ENCODE data around the gene H2AZ1. TPM values are rescaled to one million over a fixed set of nuclear protein-coding genes. Genes with fewer than 3 reads are reported as not detected.

H2AZ1 gene
- total RNA-seq, 1 experiment from 2014 or later = 457 TPM

DNA sequence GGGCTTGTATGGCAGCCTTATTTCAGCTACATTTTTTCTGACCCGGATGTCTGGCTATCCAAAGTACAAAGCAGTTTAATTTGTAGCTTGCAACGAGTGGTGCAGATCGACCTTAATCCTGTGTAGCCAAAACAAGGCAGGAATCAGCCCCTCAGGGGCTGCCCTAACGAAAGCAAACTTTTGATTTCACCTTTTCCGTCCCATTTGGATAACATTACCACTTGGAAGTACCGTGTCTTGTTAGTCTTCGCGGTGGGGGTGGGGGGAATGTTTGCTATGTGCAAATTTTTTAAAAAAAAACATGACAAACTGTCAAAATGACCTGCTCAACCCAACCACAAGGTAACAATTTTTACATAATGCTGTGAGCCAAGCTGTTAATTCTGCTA, 2.9 kb downstream of the H2AZ1 start:
- no peaks in the 10 kb centered on the region for H3K4me1 Mint-ChIP-seq (ENCODE audit: low read depth, unreplicated experiment)
- no peaks in the 10 kb centered on the region for H3K9me3 Mint-ChIP-seq (ENCODE audit: unreplicated experiment)
- ChIA-PET CTCF (interaction anchor here (1.0 kb wide), 1 partner anchor 53 kb away, joined by 3 read pairs; the partner anchor contains the start of gene LAMTOR3), POLR2A (interaction anchor here (1.4 kb wide), 1 partner anchor 53 kb away, joined by 3 read pairs; the partner anchor contains the start of gene LAMTOR3)
- intact Hi-C loops (cut with micrococcal nuclease; ENCODE audit: unreplicated experiment) = no loop called here
- Histone ChIP-seq H3K4me3 (ENCODE audit: low read depth, low read length) (peak overlapping the region; percentile 84), H3K36me3 (ENCODE audit: control insufficient read depth, insufficient read depth, low read length) (no peaks in the 10 kb centered on the region), H3K9me3 (no peaks in the 10 kb centered on the region), H3K4me1 (peaks cover 16% of the 10 kb centered on the region; the same call in 1 of the 2 replicates), H3K27me3 (replicated peaks; ENCODE audit: control insufficient read depth, insufficient read depth, low read length) (no peaks in the 10 kb centered on the region)
- TF ChIP-seq, protein P1, sequence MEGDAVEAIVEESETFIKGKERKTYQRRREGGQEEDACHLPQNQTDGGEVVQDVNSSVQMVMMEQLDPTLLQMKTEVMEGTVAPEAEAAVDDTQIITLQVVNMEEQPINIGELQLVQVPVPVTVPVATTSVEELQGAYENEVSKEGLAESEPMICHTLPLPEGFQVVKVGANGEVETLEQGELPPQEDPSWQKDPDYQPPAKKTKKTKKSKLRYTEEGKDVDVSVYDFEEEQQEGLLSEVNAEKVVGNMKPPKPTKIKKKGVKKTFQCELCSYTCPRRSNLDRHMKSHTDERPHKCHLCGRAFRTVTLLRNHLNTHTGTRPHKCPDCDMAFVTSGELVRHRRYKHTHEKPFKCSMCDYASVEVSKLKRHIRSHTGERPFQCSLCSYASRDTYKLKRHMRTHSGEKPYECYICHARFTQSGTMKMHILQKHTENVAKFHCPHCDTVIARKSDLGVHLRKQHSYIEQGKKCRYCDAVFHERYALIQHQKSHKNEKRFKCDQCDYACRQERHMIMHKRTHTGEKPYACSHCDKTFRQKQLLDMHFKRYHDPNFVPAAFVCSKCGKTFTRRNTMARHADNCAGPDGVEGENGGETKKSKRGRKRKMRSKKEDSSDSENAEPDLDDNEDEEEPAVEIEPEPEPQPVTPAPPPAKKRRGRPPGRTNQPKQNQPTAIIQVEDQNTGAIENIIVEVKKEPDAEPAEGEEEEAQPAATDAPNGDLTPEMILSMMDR (IDR thresholded peaks at IDR 0.05; ENCODE audit: insufficient read depth in 1 of 2, low read depth in 1 of 2, low read length in 1 of 2, severe bottlenecking in 1 of 2, unreplicated experiment in 1 of 2) = no peak
- peak overlapping the region; percentile 99 for H3K27ac Mint-ChIP-seq (ENCODE audit: unreplicated experiment)
- H3K36me3 Mint-ChIP-seq (ENCODE audit: insufficient read depth, unreplicated experiment) = peaks cover 34% of the 10 kb centered on the region
- BruUV-seq (replicated peaks) = no TSS peak
- peak overlapping the region; percentile 100 for H3K4me3 Mint-ChIP-seq (ENCODE audit: unreplicated experiment)
- DNase-seq = no peak
- no peaks in the 10 kb centered on the region for H3K27me3 Mint-ChIP-seq (ENCODE audit: insufficient read depth, unreplicated experiment)

- TF ChIP-seq, protein P1 (IDR thresholded peaks at IDR 0.05; ENCODE audit: insufficient read depth in 1 of 2, low read depth in 1 of 2, low read length in 1 of 2, severe bottlenecking in 1 of 2, unreplicated experiment in 1 of 2) = no peak
- Mint-ChIP-seq H3K27me3 (ENCODE audit: insufficient read depth, unreplicated experiment) (no peaks in the 10 kb centered on the region), H3K27ac (ENCODE audit: unreplicated experiment) (peak within 1 kb of the TSS; percentile 99), H3K4me1 (ENCODE audit: low read depth, unreplicated experiment) (no peaks in the 10 kb centered on the region), H3K4me3 (ENCODE audit: unreplicated experiment) (peak within 1 kb of the TSS; percentile 100), H3K36me3 (ENCODE audit: insufficient read depth, unreplicated experiment) (peaks cover 34% of the 10 kb centered on the region), H3K9me3 (ENCODE audit: unreplicated experiment) (no peaks in the 10 kb centered on the region)
- peak; percentile 72 to 82 for DNase-seq
- intact Hi-C loops (cut with micrococcal nuclease; ENCODE audit: unreplicated experiment) = no loop called here
- BruUV-seq (replicated peaks) = no TSS peak
- Histone ChIP-seq H3K36me3 (ENCODE audit: control insufficient read depth, insufficient read depth, low read length) (no peaks in the 10 kb centered on the region), H3K4me3 (ENCODE audit: low read depth, low read length) (peak within 1 kb of the TSS; percentile 84), H3K4me1 (peaks cover 16% of the 10 kb centered on the region; the same call in 1 of the 2 replicates), H3K27me3 (replicated peaks; ENCODE audit: control insufficient read depth, insufficient read depth, low read length) (no peaks in the 10 kb centered on the region), H3K9me3 (no peaks in the 10 kb centered on the region)
- ChIA-PET CTCF (interaction anchor here (1.0 kb wide), 1 partner anchor 52 kb away, joined by 3 read pairs; the partner anchor contains the start of gene LAMTOR3), POLR2A (interaction anchor here (1.4 kb wide), 1 partner anchor 52 kb away, joined by 3 read pairs; the partner anchor contains the start of gene LAMTOR3)
Observed at GRCh38 chr4:99946356-99947189, 3.5 kb downstream of the H2AZ1 start, which contains the start of gene DNAJB14. Gene DNAJB14, minus strand, starts transcription at chr4:99946618. Its CDS starts 47 bp downstream, at chr4:99946571.

GRCh38 chr4:99945718-99946355, 4.2 kb downstream of the H2AZ1 start:
- Histone ChIP-seq H3K9me3 (no peaks in the 10 kb centered on the region), H3K36me3 (ENCODE audit: control insufficient read depth, insufficient read depth, low read length) (no peaks in the 10 kb centered on the region), H3K27me3 (replicated peaks; ENCODE audit: control insufficient read depth, insufficient read depth, low read length) (no peaks in the 10 kb centered on the region), H3K4me1 (peaks cover 16% of the 10 kb centered on the region; the same call in 1 of the 2 replicates), H3K4me3 (ENCODE audit: low read depth, low read length) (peak overlapping the region; percentile 84)
- BruUV-seq (replicated peaks) = no TSS peak
- POLR2A ChIA-PET = interaction anchor here (1.4 kb wide), 1 partner anchor 52 kb away, joined by 3 read pairs; the partner anchor contains the start of gene LAMTOR3
- intact Hi-C loops (cut with micrococcal nuclease; ENCODE audit: unreplicated experiment) = no loop called here
- peak overlapping the region; percentile 100 for H3K4me3 Mint-ChIP-seq (ENCODE audit: unreplicated experiment)
- H3K27me3 Mint-ChIP-seq (ENCODE audit: insufficient read depth, unreplicated experiment) = no peaks in the 10 kb centered on the region
- CTCF ChIA-PET = no interaction called here
- TF ChIP-seq, protein P1 (IDR thresholded peaks at IDR 0.05; ENCODE audit: insufficient read depth in 1 of 2, low read depth in 1 of 2, low read length in 1 of 2, severe bottlenecking in 1 of 2, unreplicated experiment in 1 of 2) = no peak
- no peaks in the 10 kb centered on the region for H3K9me3 Mint-ChIP-seq (ENCODE audit: unreplicated experiment)
- peak; percentile 35 to 52 for DNase-seq
- no peaks in the 10 kb centered on the region for H3K4me1 Mint-ChIP-seq (ENCODE audit: low read depth, unreplicated experiment)
- H3K36me3 Mint-ChIP-seq (ENCODE audit: insufficient read depth, unreplicated experiment) = peaks cover 34% of the 10 kb centered on the region
- peak overlapping the region; percentile 99 for H3K27ac Mint-ChIP-seq (ENCODE audit: unreplicated experiment)

Measured in Caco-2 (cell line).